Cortex of kidney (tissue), 1 donor: ENCODE data around the gene RNF220.

ENCODE experiments used
- DNase-seq: peaks from one replicate; lab custom pipeline; 2025; lab: John Stamatoyannopoulos, UW

RNF220 gene

DNA sequence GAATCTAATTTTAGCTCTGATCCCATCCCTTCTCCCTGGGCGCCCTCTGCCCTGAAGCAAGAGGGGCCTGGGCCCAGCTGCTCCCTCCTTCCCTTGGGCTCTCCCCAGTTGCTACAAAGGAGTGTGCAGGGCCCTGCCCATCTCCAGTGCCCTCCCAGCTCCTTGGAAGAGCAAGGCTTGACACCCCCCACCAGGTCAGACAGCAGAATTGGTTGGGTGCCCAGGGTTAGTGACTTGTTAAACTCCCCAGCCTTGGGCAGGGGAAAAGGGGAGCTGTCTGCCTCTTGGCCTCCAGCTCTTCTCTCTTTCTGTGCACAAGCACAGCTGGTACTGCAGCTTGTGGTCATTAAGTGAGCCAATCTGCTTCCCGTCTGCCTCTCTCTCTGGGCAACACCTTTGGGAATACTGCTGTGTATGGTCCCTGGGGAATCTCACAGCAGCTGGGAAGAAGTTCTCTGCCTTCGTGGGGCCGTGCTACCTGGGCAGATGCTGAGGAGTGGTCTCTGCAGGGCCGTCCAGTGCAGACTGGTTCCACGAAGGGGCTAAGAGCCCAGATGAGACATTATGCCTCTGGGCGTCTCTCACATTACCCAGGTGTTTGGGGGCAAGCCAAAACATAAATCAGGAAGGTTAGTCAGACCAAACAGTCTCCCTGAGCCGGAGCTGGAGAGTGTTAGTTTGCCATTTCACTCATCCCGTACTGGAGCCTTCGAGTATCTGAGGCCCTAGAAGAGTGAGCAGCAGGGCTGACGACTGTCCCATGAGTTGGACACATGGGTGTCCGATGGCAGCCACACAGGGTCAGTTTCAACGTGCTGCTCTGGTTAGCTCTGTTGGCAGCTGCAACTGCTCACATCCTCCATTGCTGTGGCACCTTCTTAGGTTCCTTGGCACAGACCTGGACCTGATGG, 231.9 kb downstream of the RNF220 start:
- no peak for DNase-seq

DNA sequence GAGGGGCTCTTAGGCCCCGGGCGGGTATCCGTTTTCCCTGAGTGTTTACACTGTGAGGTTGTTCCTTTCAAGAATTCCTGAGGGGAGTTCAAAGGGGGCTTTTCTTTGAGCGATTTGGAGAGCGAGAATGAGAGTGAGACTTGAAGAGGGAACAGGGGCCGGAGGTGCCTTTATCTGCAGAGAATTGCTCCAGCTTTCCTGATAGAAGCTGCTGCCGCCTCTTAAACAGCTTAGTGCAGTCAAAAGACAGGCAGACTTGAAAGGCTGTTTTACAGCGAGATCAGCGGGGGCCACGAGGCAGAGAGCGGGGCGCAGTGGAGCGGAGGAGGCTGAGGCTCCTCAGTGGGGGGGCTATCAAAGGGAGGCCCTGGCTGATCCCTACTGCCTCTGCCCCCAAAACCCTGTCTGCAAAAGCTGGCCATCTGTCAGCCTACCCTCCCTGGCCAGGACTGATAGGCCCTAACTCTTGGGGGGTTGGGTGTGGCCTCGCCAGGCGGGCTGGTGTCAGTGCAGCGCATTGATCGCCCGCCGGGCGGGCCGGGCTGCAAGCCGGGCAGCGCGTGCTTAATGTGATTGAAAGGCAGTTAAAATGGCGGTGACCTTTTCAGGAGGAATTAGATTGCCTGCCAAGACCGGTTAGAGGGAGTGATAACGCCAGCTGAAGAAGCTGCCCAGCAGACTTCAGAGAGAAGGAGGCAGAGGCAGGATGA, 232.8 kb downstream of the RNF220 start:
- DNase-seq, result no peak

GRCh38 chr1:44640200-44640853, 235.3 kb downstream of the RNF220 start:
- no peak for DNase-seq

DNA sequence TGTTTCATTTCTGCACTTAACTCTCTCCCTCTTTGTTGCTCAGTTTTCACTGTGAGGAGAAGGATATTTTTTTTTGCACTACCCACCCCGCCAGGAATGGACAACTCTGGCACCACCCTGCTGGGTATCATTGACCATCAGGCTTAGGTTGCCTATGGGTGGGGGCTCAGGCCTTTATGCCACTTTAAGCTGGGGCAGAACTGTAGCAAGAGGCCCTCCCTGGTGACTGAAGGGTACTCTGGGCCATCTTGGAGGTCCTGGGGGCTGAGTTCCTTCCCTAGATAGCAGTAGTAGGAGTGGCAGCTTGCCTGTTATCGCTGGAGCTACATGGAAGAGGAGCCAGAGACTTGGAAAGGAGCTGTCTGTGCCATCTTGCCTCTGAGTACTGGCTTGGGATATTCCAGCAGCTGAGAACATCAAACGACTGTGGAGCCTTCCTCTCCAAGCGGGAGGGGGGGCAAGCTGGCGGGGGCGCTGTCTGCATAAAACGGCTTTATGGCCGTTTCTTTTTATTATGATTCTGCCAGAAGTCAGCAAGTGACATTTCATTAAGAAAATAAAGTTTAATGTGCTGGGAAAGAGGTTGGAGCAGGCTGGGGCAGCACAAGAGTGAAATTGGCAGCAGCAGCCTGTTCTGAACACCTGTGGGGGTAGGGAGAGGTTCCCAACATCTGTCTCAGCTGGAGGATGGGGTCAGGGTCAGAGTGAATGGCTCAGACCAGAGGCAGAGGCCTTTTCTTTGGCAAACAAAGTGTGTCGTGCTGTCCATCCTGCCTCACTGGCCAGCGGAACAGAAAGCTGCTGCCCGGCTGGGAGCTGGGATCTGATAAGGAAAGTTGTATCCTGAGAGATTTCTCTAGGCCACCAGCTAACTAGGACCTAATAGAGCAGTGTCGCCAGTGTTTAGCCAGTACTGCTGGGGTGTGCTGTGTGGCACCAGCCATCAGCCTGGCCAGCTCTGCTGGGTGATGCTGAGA, 236.4 kb downstream of the RNF220 start:
- DNase-seq, result no peak

GRCh38 chr1:44642255-44642654, 237.2 kb downstream of the RNF220 start:
- no peak for DNase-seq

DNA sequence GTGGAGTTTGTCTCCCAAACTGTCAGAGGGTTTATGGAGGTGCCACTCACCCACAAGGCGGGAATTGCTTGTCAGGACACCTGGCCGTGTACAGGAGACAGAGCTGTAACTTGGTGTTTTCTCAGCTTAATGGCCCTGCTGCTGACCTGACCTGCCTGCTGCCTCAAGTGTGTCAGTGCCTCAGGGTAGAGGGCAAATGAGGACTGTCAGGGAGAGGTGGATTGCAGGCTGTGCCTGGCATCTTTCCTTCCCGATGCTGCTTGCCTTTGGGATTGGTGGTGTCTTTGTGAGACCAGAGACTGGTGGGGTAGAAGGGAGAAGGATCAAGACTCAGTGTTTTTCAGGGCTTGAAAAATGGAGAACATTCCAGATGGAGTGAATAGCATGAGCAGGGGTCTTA, 237.9 kb downstream of the RNF220 start:
- DNase-seq, result no peak

- DNase-seq, result no peak
Observed at GRCh38 chr1:44643721-44644334, 238.8 kb downstream of the RNF220 start.

- no peak for DNase-seq
Observed at GRCh38 chr1:44644806-44645205, 239.8 kb downstream of the RNF220 start.

DNA sequence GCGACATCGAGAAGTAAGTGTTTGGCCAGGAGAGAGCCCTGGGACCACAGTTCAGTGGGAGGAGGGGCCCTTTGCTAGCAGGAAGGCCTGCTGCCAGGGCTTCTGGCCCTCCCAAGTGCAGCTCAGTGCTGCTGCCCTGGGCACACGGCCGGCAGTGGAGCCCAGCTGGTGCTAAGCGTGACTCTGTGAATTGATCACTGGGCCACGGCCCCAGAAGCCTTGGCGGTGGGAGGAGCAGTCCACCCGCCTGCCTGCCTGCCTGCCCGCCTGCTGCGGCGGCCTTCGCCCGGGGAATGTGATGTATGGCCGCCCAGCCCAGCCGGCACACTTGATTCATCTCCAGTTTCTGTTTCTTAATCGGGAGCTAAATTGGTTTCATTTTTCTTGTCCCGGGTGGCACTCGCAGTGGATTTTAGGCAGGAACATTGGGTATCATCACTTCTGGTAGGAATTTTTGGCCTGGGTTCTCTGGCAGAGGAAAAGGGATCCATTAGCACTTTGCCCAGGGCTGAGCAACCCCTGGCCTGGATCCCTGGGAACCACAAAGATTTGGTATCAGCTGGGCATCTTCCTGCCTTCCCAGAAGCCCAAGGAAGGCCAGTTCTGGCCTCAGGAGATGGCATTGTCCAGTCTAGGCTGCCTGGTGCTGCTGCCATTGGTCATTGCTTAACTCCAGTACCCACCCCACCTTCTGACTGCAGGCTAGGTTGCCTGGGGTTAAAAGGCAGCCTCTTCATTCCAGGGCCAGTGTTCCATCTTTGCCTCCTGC, 240.6 kb downstream of the RNF220 start:
- no peak for DNase-seq

GRCh38 chr1:44646261-44647110, 241.4 kb downstream of the RNF220 start:
- no peak for DNase-seq

- no peak for DNase-seq
Observed at GRCh38 chr1:44647896-44648295, 242.8 kb downstream of the RNF220 start.

- no peak for DNase-seq
Observed at GRCh38 chr1:44648529-44649250, 243.6 kb downstream of the RNF220 start.

DNA sequence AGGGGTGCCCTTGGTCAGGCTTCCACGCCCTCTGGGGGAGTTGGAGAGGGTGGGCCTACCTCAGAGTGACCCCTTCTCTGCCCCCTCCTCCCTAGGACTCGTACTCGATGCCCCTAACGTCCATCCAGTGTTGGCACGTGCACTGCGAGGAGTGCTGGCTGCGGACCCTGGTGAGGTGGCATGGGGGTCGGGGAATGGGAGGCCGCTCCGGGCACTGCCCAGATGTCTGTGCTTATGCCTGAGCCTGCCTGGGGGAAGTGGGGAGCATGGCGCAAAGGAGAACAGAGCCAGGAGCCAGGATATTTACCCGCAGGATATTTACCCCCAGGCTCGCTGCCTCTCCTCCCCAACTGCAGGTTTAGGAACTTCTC, 244.7 kb downstream of the RNF220 start:
- DNase-seq, result no peak

DNA sequence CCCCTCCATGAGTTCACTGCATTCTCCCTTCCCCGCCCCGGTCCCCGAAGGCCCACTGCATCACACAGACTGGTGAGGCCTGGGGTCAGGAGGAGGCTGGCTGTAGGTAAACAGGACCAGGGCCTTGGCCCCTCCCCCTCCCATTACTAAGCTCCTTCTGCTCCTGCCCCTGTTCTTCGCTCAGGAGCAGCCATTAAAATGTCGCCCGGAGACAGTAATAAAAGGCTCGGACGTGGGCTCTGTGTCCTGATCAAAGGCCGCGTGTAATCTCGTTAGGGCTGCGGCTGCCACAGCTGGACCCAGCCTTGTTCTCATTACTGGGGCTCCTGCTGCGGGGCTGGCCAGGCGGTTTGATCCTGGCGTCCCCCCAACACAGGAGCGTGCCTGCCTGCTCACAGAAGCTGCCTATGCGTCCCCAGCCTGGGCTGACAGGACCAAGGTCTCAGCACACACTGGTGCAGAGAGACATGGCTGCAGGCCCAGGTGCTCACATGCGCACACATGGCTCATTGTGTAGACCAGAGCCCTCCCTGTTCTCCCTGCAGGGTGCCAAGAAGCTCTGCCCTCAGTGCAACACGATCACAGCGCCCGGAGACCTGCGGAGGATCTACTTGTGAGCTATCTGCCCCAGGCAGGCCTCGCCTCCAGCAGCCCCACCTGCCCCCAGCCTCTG, 245.2 kb downstream of the RNF220 start:
- DNase-seq, result no peak

DNA sequence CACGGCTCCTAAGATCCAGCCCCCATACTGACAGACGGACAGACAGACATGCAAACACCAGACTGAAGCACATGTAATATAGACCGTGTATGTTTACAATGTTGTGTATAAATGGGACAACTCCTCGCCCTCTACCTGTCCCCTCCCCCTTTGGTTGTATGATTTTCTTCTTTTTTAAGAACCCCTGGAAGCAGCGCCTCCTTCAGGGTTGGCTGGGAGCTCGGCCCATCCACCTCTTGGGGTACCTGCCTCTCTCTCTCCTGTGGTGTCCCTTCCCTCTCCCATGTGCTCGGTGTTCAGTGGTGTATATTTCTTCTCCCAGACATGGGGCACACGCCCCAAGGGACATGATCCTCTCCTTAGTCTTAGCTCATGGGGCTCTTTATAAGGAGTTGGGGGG, 246.0 kb downstream of the RNF220 start:
- DNase-seq, result no peak

DNA sequence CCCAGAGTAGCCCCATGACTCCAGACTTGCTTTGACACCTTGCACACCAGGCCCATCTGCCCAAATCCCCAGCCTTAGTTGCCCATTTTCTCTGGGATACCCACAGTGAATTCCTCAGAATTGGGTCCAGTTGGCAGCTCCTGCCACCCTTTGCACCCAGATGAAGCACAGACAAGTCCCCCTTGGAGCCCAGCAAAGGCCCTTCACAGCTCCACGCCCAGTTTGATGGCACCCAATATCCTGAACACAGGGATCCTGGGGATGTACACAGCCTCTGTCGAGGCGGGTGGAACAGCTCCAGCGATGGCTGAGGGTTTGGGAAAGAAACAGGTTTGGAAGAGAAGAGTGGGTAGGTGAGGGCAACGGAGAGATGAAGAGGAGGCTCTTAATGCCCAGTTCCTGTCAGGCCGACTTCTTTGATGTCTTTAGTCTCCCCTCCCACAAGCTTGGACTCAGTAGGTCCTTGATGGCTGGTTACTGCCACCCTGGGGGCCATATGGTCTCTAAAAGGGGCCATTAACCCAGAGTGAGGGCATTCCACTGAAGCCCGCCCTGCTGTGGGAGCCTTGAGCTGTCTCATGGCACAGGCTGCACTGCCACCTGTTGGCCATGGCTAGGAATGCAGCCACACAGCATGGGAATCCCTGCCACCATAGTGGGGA, 247.5 kb downstream of the RNF220 start:
- no peak for DNase-seq

- no peak for DNase-seq
Observed at GRCh38 chr1:44653107-44653964, 248.3 kb downstream of the RNF220 start.
